NT2/D1 (cell line): ENCODE results near the gene AMIGO1.

ENCODE experiments used
- DNase-seq: peaks from one replicate; pipeline ENCODE4 v3.0.0-alpha.2; 2011; ENCODE audit warnings: low read depth, low spot score
- H3K27me3 ChIP-seq: 2 replicates; pipeline ENCODE4 v1.6.0; 2011; ENCODE audit warnings: mild to moderate bottlenecking; ENCODE audit not compliant: insufficient read length, insufficient read depth
- H3K36me3 ChIP-seq: 2 replicates; pipeline ENCODE4 v1.6.1; 2011; ENCODE audit warnings: mild to moderate bottlenecking, low read length, mixed read lengths; ENCODE audit not compliant: insufficient read depth, insufficient read length
- H3K4me1 ChIP-seq: 2 replicates; pipeline ENCODE4 v1.5.1; 2011; ENCODE audit not compliant: insufficient read depth, insufficient read length
- H3K4me3 ChIP-seq: 2 replicates; pipeline ENCODE4 v1.5.1; 2011; ENCODE audit warnings: low read depth; ENCODE audit not compliant: insufficient read length
- H3K9ac ChIP-seq: 2 replicates; pipeline ENCODE4 v1.6.0; 2011; ENCODE audit warnings: low read depth; ENCODE audit not compliant: insufficient read length
- H3K9me3 ChIP-seq: 2 replicates; pipeline ENCODE4 v1.5.1; 2011; ENCODE audit warnings: mild to moderate bottlenecking, low read length; ENCODE audit not compliant: insufficient read depth
- SUZ12 ChIP-seq: IDR thresholded peaks from 2 replicates; pipeline ENCODE4 v1.6.1; 2011; ENCODE audit not compliant: insufficient read length, insufficient read depth; ENCODE audit errors: extremely low read depth
- YY1 ChIP-seq: IDR thresholded peaks from 2 replicates; pipeline ENCODE4 v1.6.1; 2011; ENCODE audit not compliant: insufficient read length, insufficient read depth
- ZNF274 ChIP-seq: IDR thresholded peaks from 2 replicates; pipeline ENCODE4 v1.6.1; 2011; ENCODE audit warnings: mild to moderate bottlenecking, low read depth, low read length

AMIGO1 gene

GRCh38 chr1:109504974-109505373, 4.6 kb downstream of the AMIGO1 start:
- Histone ChIP-seq H3K4me1 (peaks cover 7% of the 10 kb centered on the region), H3K9me3 (peaks cover 5% of the 10 kb centered on the region; the same call in 1 of the 2 replicates), H3K27me3 (peaks cover 28% of the 10 kb centered on the region), H3K36me3 (no peaks in the 10 kb centered on the region), H3K4me3 (no peak overlapping the region), H3K9ac (no peak overlapping the region)
- no peak for TF ChIP-seq YY1
- no peak for TF ChIP-seq ZNF274
- TF ChIP-seq SUZ12, result no peak
- no peak for DNase-seq

GRCh38 chr1:109503935-109504334, 5.6 kb downstream of the AMIGO1 start:
- peaks cover 18% of the 10 kb centered on the region for H3K27me3 ChIP-seq
- no peak overlapping the region for H3K4me3 ChIP-seq
- H3K9ac ChIP-seq, result no peak overlapping the region
- DNase-seq, result no peak
- no peak for TF ChIP-seq YY1
- no peak for TF ChIP-seq ZNF274
- no peak for TF ChIP-seq SUZ12
- no peaks in the 10 kb centered on the region for H3K36me3 ChIP-seq
- peaks cover 9% of the 10 kb centered on the region; the same call in 1 of the 2 replicates for H3K9me3 ChIP-seq
- peaks cover 10% of the 10 kb centered on the region for H3K4me1 ChIP-seq

- H3K36me3 ChIP-seq, result no peaks in the 10 kb centered on the region
- H3K9ac ChIP-seq, result no peak overlapping the region
- DNase-seq, result no peak
- H3K4me1 ChIP-seq, result peaks cover 17% of the 10 kb centered on the region
- H3K9me3 ChIP-seq, result peaks cover 9% of the 10 kb centered on the region; the same call in 1 of the 2 replicates
- no peak for TF ChIP-seq SUZ12
- TF ChIP-seq YY1, result no peak
- TF ChIP-seq ZNF274, result no peak
- no peak overlapping the region for H3K4me3 ChIP-seq
- H3K27me3 ChIP-seq, result peaks cover 3% of the 10 kb centered on the region
Observed at GRCh38 chr1:109502364-109502851, 7.1 kb downstream of the AMIGO1 start.

GRCh38 chr1:109501644-109502363, 7.7 kb downstream of the AMIGO1 start:
- H3K27me3 ChIP-seq, result no peaks in the 10 kb centered on the region
- peaks cover 9% of the 10 kb centered on the region; the same call in 1 of the 2 replicates for H3K9me3 ChIP-seq
- H3K4me1 ChIP-seq, result peaks cover 17% of the 10 kb centered on the region
- DNase-seq, result no peak
- no peak for TF ChIP-seq ZNF274
- TF ChIP-seq SUZ12, result no peak
- no peak for TF ChIP-seq YY1
- H3K9ac ChIP-seq, result no peak overlapping the region
- no peak overlapping the region for H3K4me3 ChIP-seq
- H3K36me3 ChIP-seq, result peaks cover 3% of the 10 kb centered on the region

- H3K36me3 ChIP-seq, result peaks cover 9% of the 10 kb centered on the region
- no peak overlapping the region for H3K9ac ChIP-seq
- no peak overlapping the region for H3K4me3 ChIP-seq
- TF ChIP-seq YY1, result no peak
- no peak for TF ChIP-seq ZNF274
- TF ChIP-seq SUZ12, result no peak
- H3K4me1 ChIP-seq, result peaks cover 17% of the 10 kb centered on the region
- no peak for DNase-seq
- peaks cover 9% of the 10 kb centered on the region; the same call in 1 of the 2 replicates for H3K9me3 ChIP-seq
- no peaks in the 10 kb centered on the region for H3K27me3 ChIP-seq
Observed at GRCh38 chr1:109500941-109501381, 8.6 kb downstream of the AMIGO1 start.

GRCh38 chr1:109499661-109500536, 9.6 kb downstream of the AMIGO1 start:
- TF ChIP-seq ZNF274, result no peak
- no peak for TF ChIP-seq YY1
- TF ChIP-seq SUZ12, result no peak
- Histone ChIP-seq H3K9me3 (peaks cover 9% of the 10 kb centered on the region; the same call in 1 of the 2 replicates), H3K27me3 (no peaks in the 10 kb centered on the region), H3K4me3 (no peak overlapping the region), H3K4me1 (peaks cover 18% of the 10 kb centered on the region), H3K9ac (no peak overlapping the region), H3K36me3 (peaks cover 16% of the 10 kb centered on the region)
- DNase-seq, result no peak
